Ishikawa (cell line): ENCODE data around the gene RNF151.
A peak's percentile ranks its signal among the peaks of the same experiment; 100 is the strongest.

ENCODE experiments used
- CEBPB ChIP-seq: IDR thresholded peaks from 2 replicates; pipeline ENCODE4 v1.6.1; 2012
- CREB1 ChIP-seq: IDR thresholded peaks from 2 replicates; pipeline ENCODE4 v1.6.1; 2012; ENCODE audit warnings: low read depth
- EGR1 ChIP-seq: IDR thresholded peaks from 2 replicates; pipeline ENCODE4 v1.6.1; 2012
- EP300 ChIP-seq: IDR thresholded peaks from 2 replicates; pipeline ENCODE4 v1.6.1; 2012; ENCODE audit warnings: borderline replicate concordance
- FOXM1 ChIP-seq: IDR thresholded peaks from 2 replicates; pipeline ENCODE4 v1.6.1; 2012; ENCODE audit warnings: low read depth, borderline replicate concordance
- NFIC ChIP-seq: IDR thresholded peaks from 2 replicates; pipeline ENCODE4 v1.6.1; 2012
- RAD21 ChIP-seq: IDR thresholded peaks from 2 replicates; pipeline ENCODE4 v1.6.1; 2012; ENCODE audit warnings: low read depth
- REST ChIP-seq: IDR thresholded peaks from 2 replicates; pipeline ENCODE4 v1.6.1; 2012; ENCODE audit warnings: low read depth, mild to moderate bottlenecking
- TAF1 ChIP-seq: IDR thresholded peaks from 2 replicates; pipeline ENCODE4 v1.6.1; 2012; ENCODE audit warnings: low read depth, mild to moderate bottlenecking
- TCF12 ChIP-seq: IDR thresholded peaks from 2 replicates; pipeline ENCODE4 v1.6.1; 2012; ENCODE audit warnings: low read depth
- TEAD4 ChIP-seq: IDR thresholded peaks from 2 replicates; pipeline ENCODE4 v1.6.1; 2012
- YY1 ChIP-seq: IDR thresholded peaks from 2 replicates; pipeline ENCODE4 v1.6.1; 2012; ENCODE audit warnings: low read depth
- ZBTB7A ChIP-seq: IDR thresholded peaks from 2 replicates; pipeline ENCODE4 v1.6.1; 2012; ENCODE audit warnings: low read depth
- TF ChIP-seq, protein P1 (sequence below): IDR thresholded peaks from 2 replicates; pipeline ENCODE4 v1.6.1; 2012
- TF ChIP-seq, protein P2 (sequence below): IDR thresholded peaks from 2 replicates; pipeline ENCODE4 v1.6.1; 2012

The RNF151 gene

GRCh38 chr16:1926271-1926670, 40.4 kb upstream of the RNF151 start:
- TF ChIP-seq EGR1 (no peak), NFIC (no peak; the same call in 1 of the 2 replicates), REST (no peak), YY1 (no peak), RAD21 (no peak), EP300 (no peak), TAF1 (no peak), FOXM1 (no peak), TCF12 (no peak), CEBPB (no peak), CREB1 (no peak), TEAD4 (no peak), ZBTB7A (no peak)
- TF ChIP-seq, protein P1, sequence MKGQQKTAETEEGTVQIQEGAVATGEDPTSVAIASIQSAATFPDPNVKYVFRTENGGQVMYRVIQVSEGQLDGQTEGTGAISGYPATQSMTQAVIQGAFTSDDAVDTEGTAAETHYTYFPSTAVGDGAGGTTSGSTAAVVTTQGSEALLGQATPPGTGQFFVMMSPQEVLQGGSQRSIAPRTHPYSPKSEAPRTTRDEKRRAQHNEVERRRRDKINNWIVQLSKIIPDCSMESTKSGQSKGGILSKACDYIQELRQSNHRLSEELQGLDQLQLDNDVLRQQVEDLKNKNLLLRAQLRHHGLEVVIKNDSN: no peak
- TF ChIP-seq, protein P2, sequence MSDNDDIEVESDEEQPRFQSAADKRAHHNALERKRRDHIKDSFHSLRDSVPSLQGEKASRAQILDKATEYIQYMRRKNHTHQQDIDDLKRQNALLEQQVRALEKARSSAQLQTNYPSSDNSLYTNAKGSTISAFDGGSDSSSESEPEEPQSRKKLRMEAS: no peak

DNA sequence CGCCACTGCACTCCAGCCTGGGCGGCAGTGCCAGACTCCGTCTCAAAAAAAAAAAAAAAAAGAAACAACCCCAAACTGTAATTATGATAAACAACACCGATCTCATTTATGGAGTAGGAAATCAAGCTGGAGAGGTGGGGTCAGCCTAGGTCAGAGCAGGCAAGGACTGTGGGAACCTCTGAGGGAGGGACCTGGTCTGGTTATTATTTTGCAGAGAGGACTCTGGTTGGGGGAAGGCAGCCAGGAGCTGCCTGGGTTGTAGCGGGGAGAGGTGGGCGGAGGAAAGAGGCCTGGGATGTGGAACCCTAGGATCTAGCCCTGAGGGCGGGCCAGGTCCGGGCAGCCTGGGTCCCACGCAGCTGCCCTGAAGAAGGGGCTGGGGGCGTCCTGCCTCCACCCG, 37.6 kb upstream of the RNF151 start:
- TF ChIP-seq, protein P2: no peak
- TF ChIP-seq EGR1: 0 out of 2 replicates have a peak, but pooled peaks have one; percentile 6

- peak; percentile 42; the same call in 1 of the 2 replicates for TF ChIP-seq TAF1
- TF ChIP-seq CREB1: no peak
- TF ChIP-seq EP300: peak; percentile 51; the same call in 1 of the 2 replicates
- TF ChIP-seq FOXM1: no peak
- TF ChIP-seq NFIC: no peak
- TF ChIP-seq, protein P1: peak; percentile 28; the same call in 1 of the 2 replicates
- TF ChIP-seq ZBTB7A: no peak; the same call in none of the 2 replicates
- no peak for TF ChIP-seq TEAD4
- 0 out of 2 replicates have a peak, but pooled peaks have one; percentile 18 for TF ChIP-seq YY1
- TF ChIP-seq TCF12: no peak
- no peak for TF ChIP-seq CEBPB
- TF ChIP-seq, protein P2: peak; percentile 95
- TF ChIP-seq REST: no peak
- peak; percentile 89 for TF ChIP-seq RAD21
Observed at GRCh38 chr16:1929578-1930337, 36.9 kb upstream of the RNF151 start.

DNA sequence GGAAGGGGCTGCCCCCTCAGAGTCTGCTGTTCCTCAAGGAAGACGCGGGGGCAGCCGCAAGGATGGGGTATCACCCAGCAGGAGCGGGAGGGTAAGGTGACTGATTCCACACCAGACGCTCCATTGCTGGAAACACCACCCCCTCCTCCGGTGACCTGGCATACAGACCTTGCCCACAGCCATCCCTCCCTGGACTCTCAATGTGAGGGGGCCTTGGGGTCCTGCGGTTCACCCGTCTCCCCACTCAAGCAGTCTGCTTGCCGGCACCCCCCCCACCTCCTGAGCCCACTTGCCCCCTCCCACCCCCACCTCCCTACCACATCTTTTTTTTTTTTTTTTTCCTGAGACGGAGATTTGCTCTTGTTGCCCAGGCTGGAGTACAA, 36.3 kb upstream of the RNF151 start:
- TF ChIP-seq FOXM1 (no peak), REST (no peak), TCF12 (no peak), TEAD4 (no peak), CEBPB (no peak), RAD21 (no peak), ZBTB7A (no peak), CREB1 (no peak), EP300 (no peak), TAF1 (no peak), EGR1 (no peak)
- TF ChIP-seq, protein P1: no peak
